22Rv1 (cell line): Measurements from ENCODE around the gene CAPN12.

Source experiments
- ZFX ChIP-seq: fragments of 450-650 bp; IDR thresholded peaks from 2 replicates; pipeline ENCODE4 v1.6.1; 2017; ENCODE audit warnings: antibody characterized with exemption, borderline replicate concordance
- TF ChIP-seq, protein P1 (sequence below): fragments of 450-650 bp; IDR thresholded peaks from 2 replicates; pipeline ENCODE4 v1.5.1; 2017; ENCODE audit warnings: mild to moderate bottlenecking

DNA sequence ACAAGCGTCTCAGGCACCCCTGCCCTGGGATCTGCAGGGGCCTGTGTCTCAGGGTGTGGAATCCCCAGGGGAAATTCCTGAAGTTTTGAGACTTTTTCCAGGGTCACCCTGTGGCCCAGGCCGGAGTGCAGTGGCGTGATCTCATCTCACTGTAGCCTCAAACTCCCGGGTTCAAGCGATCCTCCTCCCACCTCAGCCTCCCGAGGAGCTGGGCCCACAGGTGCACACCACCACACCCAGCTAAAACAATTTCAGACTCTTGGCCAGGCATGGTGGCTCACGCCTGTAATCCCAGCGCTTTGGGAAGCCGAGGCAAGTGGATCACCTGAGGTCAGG lies 4.0 kb downstream of the CAPN12 start:
- TF ChIP-seq, protein P1, sequence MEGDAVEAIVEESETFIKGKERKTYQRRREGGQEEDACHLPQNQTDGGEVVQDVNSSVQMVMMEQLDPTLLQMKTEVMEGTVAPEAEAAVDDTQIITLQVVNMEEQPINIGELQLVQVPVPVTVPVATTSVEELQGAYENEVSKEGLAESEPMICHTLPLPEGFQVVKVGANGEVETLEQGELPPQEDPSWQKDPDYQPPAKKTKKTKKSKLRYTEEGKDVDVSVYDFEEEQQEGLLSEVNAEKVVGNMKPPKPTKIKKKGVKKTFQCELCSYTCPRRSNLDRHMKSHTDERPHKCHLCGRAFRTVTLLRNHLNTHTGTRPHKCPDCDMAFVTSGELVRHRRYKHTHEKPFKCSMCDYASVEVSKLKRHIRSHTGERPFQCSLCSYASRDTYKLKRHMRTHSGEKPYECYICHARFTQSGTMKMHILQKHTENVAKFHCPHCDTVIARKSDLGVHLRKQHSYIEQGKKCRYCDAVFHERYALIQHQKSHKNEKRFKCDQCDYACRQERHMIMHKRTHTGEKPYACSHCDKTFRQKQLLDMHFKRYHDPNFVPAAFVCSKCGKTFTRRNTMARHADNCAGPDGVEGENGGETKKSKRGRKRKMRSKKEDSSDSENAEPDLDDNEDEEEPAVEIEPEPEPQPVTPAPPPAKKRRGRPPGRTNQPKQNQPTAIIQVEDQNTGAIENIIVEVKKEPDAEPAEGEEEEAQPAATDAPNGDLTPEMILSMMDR: no peak
- no peak for TF ChIP-seq ZFX
